ENCODE results near the gene RIT1. TPM values are rescaled to one million over a fixed set of nuclear protein-coding genes. Genes with fewer than 3 reads are reported as not detected.
"Not testable (repeated sequence)": the region's sequence is repeated elsewhere in the genome, so short reads cannot be mapped to it uniquely, and the experiment has no call there.

Gene RIT1
- total and polyA plus RNA-seq, 5 donors = 9.4 to 26.2 (median 21.8) TPM

- WGBS = 78% methylated on average over 5 of the region's 5 CpGs
- H3K27me3 ChIP-seq (ENCODE audit: control insufficient read depth, insufficient read depth) = no peaks in the 10 kb centered on the region
- no peaks in the 10 kb centered on the region for H3K4me1 ChIP-seq (ENCODE audit: control insufficient read depth, insufficient read depth, low read length)
- H3K27ac ChIP-seq (ENCODE audit: low read length) = no peak overlapping the region
- ATAC-seq (no peak), DNase-seq (no peak)
- H3K9me3 ChIP-seq (ENCODE audit: control insufficient read depth, low read length) = no peaks in the 10 kb centered on the region
- H3K4me3 ChIP-seq (ENCODE audit: low read length) = no peak overlapping the region
- intact Hi-C loops (cut with DNase I) = no loop called here
Measured at GRCh38 chr1:155932487-155932886, 21.3 kb upstream of the RIT1 start.

- Histone ChIP-seq H3K4me1 (ENCODE audit: control insufficient read depth, insufficient read depth, low read length) (no peaks in the 10 kb centered on the region), H3K27me3 (ENCODE audit: control insufficient read depth, insufficient read depth) (no peaks in the 10 kb centered on the region), H3K4me3 (ENCODE audit: low read length) (no peak overlapping the region), H3K9me3 (ENCODE audit: control insufficient read depth, low read length) (no peaks in the 10 kb centered on the region), H3K27ac (ENCODE audit: low read length) (no peak overlapping the region)
- DNase-seq (no peak), ATAC-seq (no peak)
- 45% methylated on average over 1 of the region's 1 CpG for WGBS
- intact Hi-C loops (cut with DNase I) = no loop called here
Measured at GRCh38 chr1:155932081-155932480, 20.9 kb upstream of the RIT1 start.

- no peak for DNase-seq
- no peaks in the 10 kb centered on the region for H3K9me3 ChIP-seq (ENCODE audit: control insufficient read depth, low read length)
- no peak overlapping the region for H3K4me3 ChIP-seq (ENCODE audit: low read length)
- H3K4me1 ChIP-seq (ENCODE audit: control insufficient read depth, insufficient read depth, low read length) = no peaks in the 10 kb centered on the region
- intact Hi-C loops (cut with DNase I) = no loop called here
- ATAC-seq = no peak
- no peaks in the 10 kb centered on the region for H3K27me3 ChIP-seq (ENCODE audit: control insufficient read depth, insufficient read depth)
- H3K27ac ChIP-seq (ENCODE audit: low read length) = no peak overlapping the region
- 62% methylated on average over 7 of the region's 7 CpGs for WGBS
Measured at GRCh38 chr1:155931332-155932038, 20.3 kb upstream of the RIT1 start.

GRCh38 chr1:155930725-155931124 is 19.6 kb upstream of the RIT1 start:
- H3K27ac ChIP-seq (ENCODE audit: low read length); H3K4me3 ChIP-seq (ENCODE audit: low read length); H3K4me1 ChIP-seq (ENCODE audit: control insufficient read depth, insufficient read depth, low read length); DNase-seq; ATAC-seq; intact Hi-C loops (cut with DNase I); H3K27me3 ChIP-seq (ENCODE audit: control insufficient read depth, insufficient read depth); H3K9me3 ChIP-seq (ENCODE audit: control insufficient read depth, low read length): not testable (repeated sequence)
- WGBS = 64% methylated on average over 10 of the region's 10 CpGs

- no peak overlapping the region for H3K4me3 ChIP-seq (ENCODE audit: low read length)
- no peak overlapping the region for H3K27ac ChIP-seq (ENCODE audit: low read length)
- DNase-seq (no peak), ATAC-seq (no peak)
- H3K27me3 ChIP-seq (ENCODE audit: control insufficient read depth, insufficient read depth) = no peaks in the 10 kb centered on the region
- H3K9me3 ChIP-seq (ENCODE audit: control insufficient read depth, low read length) = no peaks in the 10 kb centered on the region
- H3K4me1 ChIP-seq (ENCODE audit: control insufficient read depth, insufficient read depth, low read length) = no peaks in the 10 kb centered on the region
- 57% methylated on average over 5 of the region's 5 CpGs for WGBS
- intact Hi-C loops (cut with DNase I) = no loop called here
Measured at GRCh38 chr1:155929057-155929456, 17.9 kb upstream of the RIT1 start.

GRCh38 chr1:155925506-155925905 is 14.4 kb upstream of the RIT1 start:
- ATAC-seq = no peak
- no peaks in the 10 kb centered on the region for H3K4me1 ChIP-seq (ENCODE audit: control insufficient read depth, insufficient read depth, low read length)
- WGBS = 97% methylated on average over 2 of the region's 2 CpGs
- intact Hi-C loops (cut with DNase I) = no loop called here
- DNase-seq = no peak
- H3K27me3 ChIP-seq (ENCODE audit: control insufficient read depth, insufficient read depth) = no peaks in the 10 kb centered on the region
- no peak overlapping the region for H3K4me3 ChIP-seq (ENCODE audit: low read length)
- H3K9me3 ChIP-seq (ENCODE audit: control insufficient read depth, low read length) = no peaks in the 10 kb centered on the region
- no peak overlapping the region for H3K27ac ChIP-seq (ENCODE audit: low read length)

- intact Hi-C loops (cut with DNase I) = no loop called here
- DNase-seq = no peak
- 92% methylated on average over 3 of the region's 3 CpGs for WGBS
- no peak for ATAC-seq
- Histone ChIP-seq H3K27me3 (ENCODE audit: control insufficient read depth, insufficient read depth) (no peaks in the 10 kb centered on the region), H3K9me3 (ENCODE audit: control insufficient read depth, low read length) (no peaks in the 10 kb centered on the region), H3K4me3 (ENCODE audit: low read length) (no peak overlapping the region), H3K27ac (ENCODE audit: low read length) (no peak overlapping the region), H3K4me1 (ENCODE audit: control insufficient read depth, insufficient read depth, low read length) (no peaks in the 10 kb centered on the region)
Measured at GRCh38 chr1:155920717-155921116, 9.6 kb upstream of the RIT1 start.

- ATAC-seq (no peak), DNase-seq (no peak)
- no peaks in the 10 kb centered on the region for H3K9me3 ChIP-seq (ENCODE audit: control insufficient read depth, low read length)
- H3K27ac ChIP-seq (ENCODE audit: low read length) = no peak overlapping the region
- H3K27me3 ChIP-seq (ENCODE audit: control insufficient read depth, insufficient read depth) = no peaks in the 10 kb centered on the region
- no peak overlapping the region for H3K4me3 ChIP-seq (ENCODE audit: low read length)
- intact Hi-C loops (cut with DNase I) = loop anchor here in 1 of 4 donors (10.0 kb wide), 1 partner anchor 55 kb away; no protein-coding TSS in a partner anchor
- no peaks in the 10 kb centered on the region for H3K4me1 ChIP-seq (ENCODE audit: control insufficient read depth, insufficient read depth, low read length)
- WGBS = over 99% methylated on average over 2 of the region's 2 CpGs
Measured at GRCh38 chr1:155919801-155920200, 8.7 kb upstream of the RIT1 start.

GRCh38 chr1:155918660-155919059 is 7.5 kb upstream of the RIT1 start:
- H3K27me3 ChIP-seq (ENCODE audit: control insufficient read depth, insufficient read depth) = no peaks in the 10 kb centered on the region
- ATAC-seq (no peak), DNase-seq (no peak)
- intact Hi-C loops (cut with DNase I) = loop anchor here in 1 of 4 donors (10.0 kb wide), 1 partner anchor 54 kb away; no protein-coding TSS in a partner anchor
- no peaks in the 10 kb centered on the region for H3K9me3 ChIP-seq (ENCODE audit: control insufficient read depth, low read length)
- H3K27ac ChIP-seq (ENCODE audit: low read length) = no peak overlapping the region
- no peak overlapping the region for H3K4me3 ChIP-seq (ENCODE audit: low read length)
- no peaks in the 10 kb centered on the region for H3K4me1 ChIP-seq (ENCODE audit: control insufficient read depth, insufficient read depth, low read length)
- WGBS = 71% methylated on average over 3 of the region's 3 CpGs

- no peak overlapping the region for H3K27ac ChIP-seq (ENCODE audit: low read length)
- WGBS = 70% methylated on average over 6 of the region's 6 CpGs
- intact Hi-C loops (cut with DNase I) = loop anchor here in 1 of 4 donors (10.0 kb wide), 1 partner anchor 49 kb away; no protein-coding TSS in a partner anchor
- no peak overlapping the region for H3K4me3 ChIP-seq (ENCODE audit: low read length)
- no peaks in the 10 kb centered on the region for H3K9me3 ChIP-seq (ENCODE audit: control insufficient read depth, low read length)
- ATAC-seq = no peak
- no peaks in the 10 kb centered on the region for H3K27me3 ChIP-seq (ENCODE audit: control insufficient read depth, insufficient read depth)
- peaks cover 4% of the 10 kb centered on the region for H3K4me1 ChIP-seq (ENCODE audit: control insufficient read depth, insufficient read depth, low read length)
- DNase-seq = no peak
Measured at GRCh38 chr1:155913969-155914757, 3.0 kb upstream of the RIT1 start.

GRCh38 chr1:155912056-155912536 is 947 bp upstream of the RIT1 start:
- DNase-seq (no peak), ATAC-seq (no peak)
- H3K27ac ChIP-seq (ENCODE audit: low read length) = no peak overlapping the region
- intact Hi-C loops (cut with DNase I) = loop anchor here in 1 of 4 donors (10.0 kb wide), 1 partner anchor 47 kb away; no protein-coding TSS in a partner anchor
- no peaks in the 10 kb centered on the region for H3K9me3 ChIP-seq (ENCODE audit: control insufficient read depth, low read length)
- 84% methylated on average over 11 of the region's 11 CpGs for WGBS
- H3K4me1 ChIP-seq (ENCODE audit: control insufficient read depth, insufficient read depth, low read length) = peaks cover 4% of the 10 kb centered on the region
- no peaks in the 10 kb centered on the region for H3K27me3 ChIP-seq (ENCODE audit: control insufficient read depth, insufficient read depth)
- no peak overlapping the region for H3K4me3 ChIP-seq (ENCODE audit: low read length)
